Heart right ventricle (tissue), 16 donors: ENCODE data around the gene AQR. TPM values are rescaled to one million over a fixed set of nuclear protein-coding genes. Genes with fewer than 3 reads are reported as not detected.

ENCODE experiments used
- ATAC-seq, 8 donors: fragments of 200-7000 bp; cut with Tn5 transposase; one replicate each; pipeline ENCODE4 v1.9.1; 2020; ENCODE audit warnings: mild to moderate bottlenecking in 8 of 8, moderate library complexity in 8 of 8, moderate number of reproducible peaks in 1 of 8
- DNase-seq, 2 donors: peaks; one replicate each; pipeline ENCODE4 v3.0.0-alpha.2; 2020
- H3K27ac ChIP-seq, 10 donors: fragments of 200-600 bp; sonication (generic) in 2 of 10; one replicate each; pipeline versions ENCODE4 v1.5.0 to v1.8.0; 2020 to 2022; ENCODE audit warnings: mild to moderate bottlenecking in 3 of 10
- H3K27me3 ChIP-seq, 7 donors: fragments of 200-600 bp; one replicate each; pipeline ENCODE4 v1.8.0; 2021 to 2022; ENCODE audit warnings: mild to moderate bottlenecking in 2 of 7
- H3K36me3 ChIP-seq, 9 donors: fragments of 200-600 bp; sonication (generic) in 1 of 9; one replicate each; pipeline versions ENCODE4 v1.5.0 to v1.8.0; 2020 to 2022; ENCODE audit warnings: mild to moderate bottlenecking in 2 of 9
- H3K4me1 ChIP-seq, 9 donors: fragments of 200-600 bp; sonication (generic) in 1 of 9; one replicate each; pipeline versions ENCODE4 v1.5.0 to v1.8.0; 2020 to 2022; ENCODE audit warnings: mild to moderate bottlenecking in 4 of 9
- H3K4me3 ChIP-seq, 10 donors: fragments of 200-600 bp; sonication (generic) in 2 of 10; one replicate each; pipeline versions ENCODE4 v1.5.0 to v1.8.0; 2020 to 2022; ENCODE audit warnings: mild to moderate bottlenecking in 7 of 10, moderate library complexity in 2 of 10
- H3K9me3 ChIP-seq, 11 donors: fragments of 200-600 bp in 10 of 11; sonication (generic) in 2 of 11; one replicate each; pipeline versions ENCODE4 v1.5.0 to v1.8.0; 2013 to 2022; ENCODE audit warnings: mild to moderate bottlenecking in 2 of 11, control low read depth in 1 of 11, moderate library complexity in 1 of 11
- WGBS, 2 donors: extraction: QIAGEN DNeasy Blood & Tissue Kit; methylation state at CpG; one replicate each; pipeline ENCODE4 v1.1.7; 2013; ENCODE audit warnings: inconsistent platforms in 1 of 2; 5-methylcytosine and 5-hydroxymethylcytosine counted together
- intact Hi-C, 10 donors: fragments of 100-400 bp; cut with DNase I; formaldehyde crosslinking; loops; one replicate each; pipeline versions ENCODE4 v1.11.1 to v1.14.2; 2022
- polyA plus RNA-seq, 2 donors: library from polyadenylated mRNA; stranded (reverse); fragments of 200-250 nt; gene quantifications; one replicate each; pipeline ENCODE4 v1.2.3, GENCODE V29; 2013
- total RNA-seq, 10 donors: library from RNA; stranded (reverse); fragmentation: NEBNext Ultra II Directional in 3 of 10; extraction: Animal tissue kit (Norgen Biotek cat#: 25700) in 3 of 10; gene quantifications; one replicate each; pipeline versions ENCODE4 v1.2.1 to v1.2.4, GENCODE V29; 2021 to 2023
- TF ChIP-seq, protein P1 (sequence below), 9 donors: fragments of 200-600 bp; sonication (generic) in 2 of 9; IDR thresholded peaks; one replicate each; pipeline versions ENCODE4 v1.5.0 to v1.8.0; 2021 to 2022; ENCODE audit warnings: antibody characterized with exemption in 9 of 9, mild to moderate bottlenecking in 5 of 9, moderate library complexity in 1 of 9
- donor health status: Arrhythmogenic right ventricular cardiomyopathy.
- donor health status: ischemic (EF 13 %, LVEDD 7.1; RV severe dilation, severe dysfunction).
- donor health status: healthy with polysubstance abuse.
- donor health status: DM: no; HTN: yes; CAD: no.
- donor health status: DM: no; HTN: no; CAD: no.
- donor health status: ischemic (EF 25% LVEDD 6.9; RV normal size, moderate dysfunction).
- donor health status: ischemic (EF 25% LVEDD 5.7; RV mildly dilated, moderate dysfunction).
- donor health status: healthy.
- donor health status: DM: yes; HTN: yes; CAD: no.
- donor health status: Ischemic cardiomyopathy.
- donor health status: ischemic (EF 35%, LVEDD 5.7; RV mildly dilated, moderate dysfunction).
- donor health status: nonischemic (EF 11% LVEDD 7.7; RV severe dilation, severe dysfunction).
- donor health status: DM: yes; HTN: yes; CAD: no.
- donor health status: PGD.
- donor health status: ischemic (EF 29% LVEDD 5.4; RV normal size, mild dysfunction).
- donor health status: nonischemic (EF 23%, LVEDD 6.1; RV moderate dilation, normal function).

AQR gene
- total and polyA plus RNA-seq, 12 donors = 6.5 to 14.6 (median 10.8) TPM

DNA sequence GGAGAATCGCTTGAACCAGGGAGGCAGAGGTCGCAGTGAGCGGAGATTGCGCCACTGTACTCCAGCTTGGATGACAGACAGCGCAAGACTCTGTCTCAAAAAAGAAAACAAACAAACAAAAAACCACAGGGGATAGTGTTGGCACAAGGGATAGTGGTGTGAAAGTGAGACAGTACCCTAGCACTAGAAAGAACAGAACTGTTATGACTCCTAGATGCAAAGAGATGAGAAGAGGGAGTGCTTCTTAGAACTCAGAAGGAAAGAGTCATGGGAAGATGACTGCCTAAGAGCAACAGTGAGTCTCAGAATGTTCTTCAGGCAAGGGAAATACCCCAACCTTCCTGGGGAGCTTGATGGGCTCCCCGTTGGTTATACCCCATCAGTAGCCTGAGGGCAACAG is 36.4 kb upstream of the AQR start:
- ATAC-seq = no peak
- 94% methylated on average over 6 of the region's 6 CpGs for WGBS, 2 donors
- TF ChIP-seq, protein P1, sequence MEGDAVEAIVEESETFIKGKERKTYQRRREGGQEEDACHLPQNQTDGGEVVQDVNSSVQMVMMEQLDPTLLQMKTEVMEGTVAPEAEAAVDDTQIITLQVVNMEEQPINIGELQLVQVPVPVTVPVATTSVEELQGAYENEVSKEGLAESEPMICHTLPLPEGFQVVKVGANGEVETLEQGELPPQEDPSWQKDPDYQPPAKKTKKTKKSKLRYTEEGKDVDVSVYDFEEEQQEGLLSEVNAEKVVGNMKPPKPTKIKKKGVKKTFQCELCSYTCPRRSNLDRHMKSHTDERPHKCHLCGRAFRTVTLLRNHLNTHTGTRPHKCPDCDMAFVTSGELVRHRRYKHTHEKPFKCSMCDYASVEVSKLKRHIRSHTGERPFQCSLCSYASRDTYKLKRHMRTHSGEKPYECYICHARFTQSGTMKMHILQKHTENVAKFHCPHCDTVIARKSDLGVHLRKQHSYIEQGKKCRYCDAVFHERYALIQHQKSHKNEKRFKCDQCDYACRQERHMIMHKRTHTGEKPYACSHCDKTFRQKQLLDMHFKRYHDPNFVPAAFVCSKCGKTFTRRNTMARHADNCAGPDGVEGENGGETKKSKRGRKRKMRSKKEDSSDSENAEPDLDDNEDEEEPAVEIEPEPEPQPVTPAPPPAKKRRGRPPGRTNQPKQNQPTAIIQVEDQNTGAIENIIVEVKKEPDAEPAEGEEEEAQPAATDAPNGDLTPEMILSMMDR (IDR thresholded peaks at IDR 0.05) = no peak
- Histone ChIP-seq H3K27me3 (no peaks in the 10 kb centered on the region), H3K36me3 (no peaks in the 10 kb centered on the region), H3K27ac (no peak overlapping the region), H3K9me3 (no peaks in the 10 kb centered on the region), H3K4me1 (peaks cover 0 to 12% (median 0%) of the 10 kb centered on the region in 9 donors), H3K4me3 (no peak overlapping the region)
- no peak for DNase-seq
- intact Hi-C loops = loop anchor here in 1 of 10 donors (10.0 kb wide), 1 partner anchor 59 kb away; no protein-coding TSS in a partner anchor

GRCh38 chr15:35003928-35004327 is 34.4 kb upstream of the AQR start:
- H3K36me3 ChIP-seq = no peaks in the 10 kb centered on the region
- no peaks in the 10 kb centered on the region for H3K27me3 ChIP-seq
- ATAC-seq = peak; percentile 63 to 91 (median 79)
- H3K27ac ChIP-seq = no peak overlapping the region
- intact Hi-C loops = loop anchor here in 1 of 10 donors (10.0 kb wide), 1 partner anchor 61 kb away; no protein-coding TSS in a partner anchor
- DNase-seq = peak in 1 of 2 donors; percentile 47
- H3K4me3 ChIP-seq = no peak overlapping the region
- TF ChIP-seq, protein P1 (IDR thresholded peaks at IDR 0.05) = no peak
- peaks cover 0 to 12% (median 0%) of the 10 kb centered on the region in 9 donors for H3K4me1 ChIP-seq
- no peaks in the 10 kb centered on the region for H3K9me3 ChIP-seq
- WGBS, 2 donors = 12 to 35% methylated on average over 3 of the region's 3 CpGs

DNA sequence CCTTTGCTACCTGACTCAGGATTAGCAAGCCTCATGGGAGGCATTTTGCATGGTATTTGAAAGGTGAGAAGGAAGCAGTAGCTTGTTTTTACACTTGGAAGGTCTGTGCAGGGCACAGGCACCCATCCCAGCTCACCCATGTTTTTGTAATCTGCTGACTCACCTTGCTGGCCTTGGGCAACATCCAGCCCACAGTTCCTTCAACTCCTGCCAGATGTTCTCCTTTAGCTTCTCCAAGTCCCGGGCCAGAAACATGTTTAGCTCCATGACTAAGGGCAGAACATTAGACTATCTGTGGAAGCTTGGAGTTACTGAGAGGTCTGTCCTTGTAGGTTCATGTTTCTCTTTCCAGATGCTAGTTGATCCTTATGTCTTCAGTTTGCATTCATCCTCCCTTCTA is 31.0 kb upstream of the AQR start:
- H3K4me3 ChIP-seq = no peak overlapping the region
- H3K27ac ChIP-seq = no peak overlapping the region
- intact Hi-C loops = loop anchor here in 1 of 10 donors (10.0 kb wide), 1 partner anchor 64 kb away; no protein-coding TSS in a partner anchor
- TF ChIP-seq, protein P1 (IDR thresholded peaks at IDR 0.05) = no peak
- no peaks in the 10 kb centered on the region for H3K9me3 ChIP-seq
- peaks cover 0 to 12% (median 0%) of the 10 kb centered on the region in 9 donors for H3K4me1 ChIP-seq
- ATAC-seq (peak in 2 of 8 donors; percentile 56 to 77), DNase-seq (no peak)
- peaks cover 0 to under 1% (median 0%) of the 10 kb centered on the region in 7 donors for H3K27me3 ChIP-seq
- no peaks in the 10 kb centered on the region for H3K36me3 ChIP-seq
- WGBS, 2 donors = 33 to 41% methylated on average over 1 of the region's 1 CpG

- DNase-seq (no peak), ATAC-seq (no peak)
- TF ChIP-seq, protein P1 (IDR thresholded peaks at IDR 0.05) = no peak
- H3K27me3 ChIP-seq = peaks cover 0 to 2% (median 0%) of the 10 kb centered on the region in 7 donors
- H3K4me1 ChIP-seq = peaks cover 0 to 12% (median 0%) of the 10 kb centered on the region in 9 donors
- 87 to 94% methylated on average over 7 of the region's 7 CpGs for WGBS, 2 donors
- H3K36me3 ChIP-seq = no peaks in the 10 kb centered on the region
- no peaks in the 10 kb centered on the region for H3K9me3 ChIP-seq
- intact Hi-C loops = loop anchor here in 1 of 10 donors (10.0 kb wide), 1 partner anchor 65 kb away; no protein-coding TSS in a partner anchor
- no peak overlapping the region for H3K27ac ChIP-seq
- no peak overlapping the region for H3K4me3 ChIP-seq
Observed at GRCh38 chr15:34999906-35000305, 30.4 kb upstream of the AQR start.
